NOMO-1 treated with dmso at 0.1 percent for 144 hours (cell line): Measurements from ENCODE around the gene PFKL.
"Not testable (repeated sequence)": the region's sequence is repeated elsewhere in the genome, so short reads cannot be mapped to it uniquely, and the experiment has no call there.

Source experiments
- DNase-seq: peaks from one replicate; lab custom pipeline; 2025; ENCODE audit not compliant: unreplicated experiment; lab: John Stamatoyannopoulos, UW

The PFKL gene

DNA sequence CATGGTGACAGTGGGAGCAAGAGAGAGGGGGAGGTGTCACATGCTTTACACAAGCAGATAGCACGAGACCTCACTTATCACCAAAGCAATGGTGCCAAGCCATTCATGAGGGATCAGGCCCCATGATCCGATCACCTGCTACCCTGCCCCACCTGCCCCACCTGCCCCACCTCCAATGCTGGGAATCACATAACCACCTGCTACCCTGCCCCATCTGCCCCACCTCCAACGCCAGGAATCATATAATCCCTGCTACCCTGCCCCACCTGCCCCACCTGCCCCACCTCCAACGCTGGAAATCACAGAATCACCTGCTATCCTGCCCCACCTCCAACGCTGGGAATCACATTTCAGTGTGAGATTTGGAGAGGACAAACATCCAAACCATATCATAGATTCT is 24.8 kb upstream of the PFKL start:
- DNase-seq = no peak

- no peak for DNase-seq
Observed at GRCh38 chr21:44279354-44280260, 20.2 kb upstream of the PFKL start.

DNA sequence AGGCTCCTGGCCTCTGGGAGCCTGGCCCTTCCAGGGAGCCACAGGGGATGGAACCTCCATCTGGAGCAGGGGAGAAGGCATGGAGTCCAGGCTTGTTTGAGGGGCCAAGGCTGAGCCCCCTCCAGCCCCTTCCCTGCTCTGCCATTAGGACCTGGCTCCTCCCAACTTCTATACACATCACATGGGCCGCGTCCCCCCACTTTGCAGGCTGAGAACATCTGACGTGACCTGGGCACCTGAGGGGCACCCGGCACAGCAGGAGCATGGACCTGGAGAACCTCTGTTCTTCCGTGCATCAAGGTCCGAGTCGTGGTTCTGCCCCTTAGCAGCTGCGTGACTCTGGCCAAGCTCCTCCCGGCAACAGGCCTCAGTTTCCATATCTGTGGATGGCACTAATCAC is 18.1 kb upstream of the PFKL start:
- no peak for DNase-seq

DNA sequence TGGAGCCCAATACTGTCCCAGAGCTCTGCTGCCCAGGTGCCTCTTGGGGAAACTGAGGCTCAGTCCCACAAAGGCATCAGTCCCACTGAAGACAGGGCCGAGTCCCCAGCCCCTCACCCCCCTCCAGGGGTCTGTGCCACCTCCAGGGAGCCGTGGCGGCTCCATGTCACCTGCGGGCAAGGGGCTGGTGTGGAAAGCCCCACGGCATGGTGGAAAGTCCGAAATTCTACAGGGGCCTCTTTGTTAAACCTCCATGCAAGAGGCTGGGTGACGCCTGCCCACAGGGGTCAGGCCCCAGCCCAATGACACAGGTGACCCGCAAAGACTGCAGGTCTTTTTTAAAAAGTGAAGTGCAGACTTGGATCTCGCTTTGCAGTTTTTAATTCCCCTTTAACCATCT is 17.5 kb upstream of the PFKL start:
- DNase-seq = no peak

DNA sequence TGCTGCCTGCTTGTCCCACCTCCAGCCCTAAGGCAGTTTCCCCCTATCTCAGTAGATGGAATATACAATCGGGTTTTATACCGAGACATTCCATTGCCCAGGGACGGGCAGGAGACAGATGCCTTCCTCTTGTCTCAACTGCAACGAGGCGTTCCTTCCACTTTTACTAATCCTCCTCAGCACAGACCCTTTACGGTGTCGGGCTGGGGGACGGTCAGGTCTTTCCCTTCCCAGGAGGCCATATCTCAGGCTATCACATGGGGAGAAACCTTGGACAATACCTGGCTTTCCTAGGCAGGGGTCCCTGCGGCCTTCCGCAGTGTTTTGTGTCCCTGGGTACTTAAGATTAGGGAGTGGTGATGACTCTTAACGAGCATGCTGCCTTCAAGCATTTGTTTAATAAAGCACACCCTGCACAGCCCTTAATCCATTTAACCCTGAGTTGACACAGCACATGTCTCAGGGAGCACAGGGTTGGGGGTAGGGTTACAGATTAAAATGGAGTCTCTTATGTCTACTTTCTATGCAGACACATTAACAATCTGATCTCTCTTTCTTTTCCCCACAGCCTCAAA is 16.6 kb upstream of the PFKL start:
- DNase-seq = not testable (repeated sequence)

DNA sequence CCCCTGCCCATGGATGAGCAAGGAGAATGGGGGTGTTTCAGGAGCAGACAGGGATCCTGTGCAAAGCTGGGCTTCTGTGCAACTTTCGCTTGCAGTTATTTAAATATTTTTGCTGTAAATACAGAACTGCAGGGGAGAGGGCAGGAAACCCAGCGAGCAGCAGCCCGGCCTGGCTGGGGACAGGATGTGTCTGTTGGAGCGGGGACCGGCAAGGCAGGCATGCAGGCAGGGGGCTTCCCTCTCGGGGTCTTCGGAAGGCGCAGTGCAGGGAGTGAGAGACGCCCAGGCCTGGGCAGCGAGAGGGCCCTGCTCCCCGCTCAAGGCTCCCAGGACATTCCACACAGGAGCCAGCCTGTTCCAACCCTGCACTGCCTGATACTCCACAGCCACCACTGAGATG is 15.9 kb upstream of the PFKL start:
- DNase-seq = no peak

- DNase-seq = no peak
Observed at GRCh38 chr21:44285138-44285992, 14.5 kb upstream of the PFKL start, which contains the start of gene AIRE. TSS of gene AIRE (plus strand) at chr21:44285876. CDS start at chr21:44286007, 131 bp downstream.

DNA sequence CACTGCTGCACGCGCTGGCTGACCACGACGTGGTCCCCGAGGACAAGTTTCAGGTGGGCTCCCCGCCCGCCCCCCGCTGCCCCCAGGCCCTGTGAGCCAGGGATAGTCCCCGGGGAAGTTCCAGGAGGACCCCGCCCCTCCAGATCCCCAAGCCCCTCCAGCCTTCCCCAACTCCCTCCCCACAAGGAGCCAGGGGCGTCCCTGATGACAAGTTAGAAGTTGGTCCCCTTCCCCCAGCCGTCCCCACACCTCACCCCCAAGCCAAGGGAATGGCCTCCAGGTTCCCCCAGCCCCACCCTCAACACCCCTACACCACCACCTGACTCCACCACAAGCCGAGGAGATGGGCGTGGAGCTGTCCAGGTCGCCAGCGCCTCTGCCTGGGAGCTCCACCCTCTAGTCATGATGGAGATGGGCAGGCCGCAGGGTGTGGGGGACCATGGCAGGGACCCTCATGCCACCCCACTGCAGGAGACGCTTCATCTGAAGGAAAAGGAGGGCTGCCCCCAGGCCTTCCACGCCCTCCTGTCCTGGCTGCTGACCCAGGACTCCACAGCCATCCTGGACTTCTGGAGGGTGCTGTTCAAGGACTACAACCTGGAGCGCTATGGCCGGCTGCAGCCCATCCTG is 13.7 kb upstream of the PFKL start:
- no peak for DNase-seq

GRCh38 chr21:44286716-44287632 is 12.9 kb upstream of the PFKL start:
- no peak for DNase-seq

DNA sequence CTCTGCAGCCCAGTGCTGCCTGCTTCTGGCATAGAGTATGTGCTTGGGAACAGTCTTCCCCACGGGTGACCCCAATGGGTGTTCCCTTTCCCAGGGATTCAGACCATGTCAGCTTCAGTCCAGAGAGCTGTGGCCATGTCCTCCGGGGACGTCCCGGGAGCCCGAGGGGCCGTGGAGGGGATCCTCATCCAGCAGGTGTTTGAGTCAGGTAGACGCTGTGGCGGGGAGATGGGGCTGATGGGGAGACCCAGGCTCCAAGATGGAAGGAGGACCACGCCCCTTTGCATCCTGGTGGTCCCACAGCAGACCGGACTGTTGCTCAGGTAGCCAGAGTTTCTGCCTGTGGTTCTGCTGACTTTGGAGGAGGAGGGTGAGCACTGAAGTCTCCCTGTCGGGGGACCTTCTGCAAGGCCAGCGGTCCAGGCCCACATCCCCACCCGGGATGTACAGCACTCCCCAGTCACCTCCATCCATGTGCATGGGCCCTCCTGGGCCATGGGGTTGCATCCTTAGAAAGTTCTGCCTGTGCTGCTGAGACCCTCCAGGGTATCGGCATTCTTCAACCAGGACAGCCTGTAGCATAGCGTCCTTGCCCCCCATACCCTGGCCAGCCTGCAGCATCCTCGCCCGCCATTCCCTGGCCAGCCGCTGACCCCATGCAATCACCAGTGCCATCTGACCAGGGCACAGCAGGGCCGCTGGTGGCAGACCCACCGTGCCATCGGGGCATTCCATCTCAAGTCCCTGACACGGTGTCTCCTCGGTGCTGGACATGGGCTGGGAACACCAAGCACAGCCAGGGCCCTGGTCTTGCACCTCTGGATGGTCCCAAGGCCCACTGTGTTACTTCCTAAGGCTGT is 11.4 kb upstream of the PFKL start:
- no peak for DNase-seq

- no peak for DNase-seq
Observed at GRCh38 chr21:44289381-44290010, 10.4 kb upstream of the PFKL start.

- DNase-seq = no peak
Observed at GRCh38 chr21:44290327-44291077, 9.4 kb upstream of the PFKL start.

GRCh38 chr21:44291078-44291935 is 8.5 kb upstream of the PFKL start:
- DNase-seq = no peak

GRCh38 chr21:44291936-44292811 is 7.7 kb upstream of the PFKL start:
- no peak for DNase-seq

DNA sequence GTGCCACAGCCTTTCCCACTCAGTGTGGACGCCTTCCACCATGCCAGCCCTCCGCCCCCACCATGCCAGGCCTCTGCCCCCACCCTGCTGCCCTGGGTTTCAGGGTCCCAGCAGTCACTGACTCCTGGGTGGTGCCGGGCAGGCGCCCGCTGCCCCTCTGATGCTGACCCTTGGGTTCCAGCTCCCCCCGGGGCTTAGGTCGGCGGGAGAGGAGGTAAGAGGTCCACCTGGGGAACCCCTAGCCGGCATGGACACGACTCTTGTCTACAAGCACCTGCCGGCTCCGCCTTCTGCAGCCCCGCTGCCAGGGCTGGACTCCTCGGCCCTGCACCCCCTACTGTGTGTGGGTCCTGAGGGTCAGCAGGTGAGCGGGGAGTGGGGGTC is 7.0 kb upstream of the PFKL start:
- DNase-seq = no peak
